Fibroblast of lung (primary cell): Measurements from ENCODE around the gene ZBTB16. TPM values are rescaled to one million over a fixed set of nuclear protein-coding genes. Genes with fewer than 3 reads are reported as not detected.

Experiments
- DNase-seq, 2 donors: peaks; one replicate each; pipeline versions ENCODE4 v3.0.0 to v3.0.0-alpha.2; 2010; ENCODE audit warnings: low read depth in 2 of 2
- H2AFZ ChIP-seq: 2 replicates; pipeline ENCODE4 v1.5.1; 2012; ENCODE audit warnings: low read length, control low read depth, inconsistent platforms
- H3K27ac ChIP-seq: 2 replicates; pipeline ENCODE4 v1.5.1; 2011; ENCODE audit warnings: low read length, control low read depth; ENCODE audit not compliant: insufficient read depth
- H3K27me3 ChIP-seq: 2 replicates; pipeline ENCODE4 v1.5.1; 2011; ENCODE audit warnings: mild to moderate bottlenecking, low read length; ENCODE audit not compliant: control insufficient read depth, insufficient read depth
- H3K36me3 ChIP-seq: 2 replicates; pipeline ENCODE4 v1.5.1; 2011; ENCODE audit warnings: low read length; ENCODE audit not compliant: control insufficient read depth, insufficient read depth
- H3K4me1 ChIP-seq: 2 replicates; pipeline ENCODE4 v1.5.1; 2011; ENCODE audit warnings: low read length; ENCODE audit not compliant: control insufficient read depth, insufficient read depth; ENCODE audit errors: extremely low read depth
- H3K4me2 ChIP-seq: 2 replicates; pipeline ENCODE4 v1.5.1; 2011; ENCODE audit warnings: low read length, control low read depth; ENCODE audit not compliant: insufficient read depth; ENCODE audit errors: extremely low read depth
- H3K4me3 ChIP-seq, 4 experiments: fragments of 200-600 bp in 1 of 4; sonication (generic) in 1 of 4; replicated peaks in 1 of 4; 2 replicates each; pipeline ENCODE4 v1.5.1; 2011 to 2016; ENCODE audit warnings: low read length in 4 of 4, low read depth in 3 of 4, mild to moderate bottlenecking in 3 of 4, control low read depth in 2 of 4, inconsistent platforms in 1 of 4, mixed read lengths in 1 of 4; ENCODE audit not compliant: insufficient read depth in 1 of 4; ENCODE audit errors: control extremely low read depth in 1 of 4
- H3K79me2 ChIP-seq: 2 replicates; pipeline ENCODE4 v1.5.1; 2012; ENCODE audit warnings: mild to moderate bottlenecking, low read length, inconsistent platforms; ENCODE audit not compliant: control insufficient read depth, insufficient read depth
- H3K9ac ChIP-seq: 2 replicates; pipeline ENCODE4 v1.5.1; 2011; ENCODE audit warnings: mild to moderate bottlenecking, low read length, control low read depth; ENCODE audit not compliant: insufficient read depth
- H3K9me3 ChIP-seq: 2 replicates; pipeline ENCODE4 v1.5.1; 2012; ENCODE audit warnings: low read depth, low read length; ENCODE audit not compliant: control insufficient read depth, insufficient read depth
- H4K20me1 ChIP-seq: 2 replicates; pipeline ENCODE4 v1.5.1; 2011; ENCODE audit warnings: low read length; ENCODE audit not compliant: control insufficient read depth, insufficient read depth; ENCODE audit errors: extremely low read depth
- EZH2 ChIP-seq: IDR thresholded peaks from 2 replicates; pipeline ENCODE4 v1.5.1; 2012; ENCODE audit warnings: low read length, control low read depth, mild to moderate bottlenecking; ENCODE audit errors: missing control alignments
- polyA plus RNA-seq, 2 donors: library from polyadenylated mRNA; depleted of rRNA in 1 of 2; stranded (reverse) in 1 of 2; unstranded in 1 of 2; fragments of >200 nt; gene quantifications; 2 replicates each; pipeline ENCODE4 v1.2.1, GENCODE V29; 2011 to 2012; ENCODE audit warnings: missing spikeins in 1 of 2
- total RNA-seq: library from RNA; depleted of rRNA; stranded (reverse); fragments of >200 nt; gene quantifications from 2 replicates; pipeline ENCODE4 v1.2.1, GENCODE V29; 2014
- TF ChIP-seq, protein P1 (sequence below), 2 donors: IDR thresholded peaks in 1 of 2; conservative IDR thresholded peaks in 1 of 2; 1 replicate in 1 of 2; 2 replicates in 1 of 2; pipeline ENCODE4 v1.5.1; 2011 to 2012; ENCODE audit warnings: low read length in 2 of 2, control low read depth in 1 of 2, inconsistent platforms in 1 of 2, low read depth in 1 of 2, mild to moderate bottlenecking in 1 of 2

The ZBTB16 gene
- total and polyA plus RNA-seq, 2 donors (not counting 1 experiment from before 2014, with no cell fraction given), result not detected

DNA sequence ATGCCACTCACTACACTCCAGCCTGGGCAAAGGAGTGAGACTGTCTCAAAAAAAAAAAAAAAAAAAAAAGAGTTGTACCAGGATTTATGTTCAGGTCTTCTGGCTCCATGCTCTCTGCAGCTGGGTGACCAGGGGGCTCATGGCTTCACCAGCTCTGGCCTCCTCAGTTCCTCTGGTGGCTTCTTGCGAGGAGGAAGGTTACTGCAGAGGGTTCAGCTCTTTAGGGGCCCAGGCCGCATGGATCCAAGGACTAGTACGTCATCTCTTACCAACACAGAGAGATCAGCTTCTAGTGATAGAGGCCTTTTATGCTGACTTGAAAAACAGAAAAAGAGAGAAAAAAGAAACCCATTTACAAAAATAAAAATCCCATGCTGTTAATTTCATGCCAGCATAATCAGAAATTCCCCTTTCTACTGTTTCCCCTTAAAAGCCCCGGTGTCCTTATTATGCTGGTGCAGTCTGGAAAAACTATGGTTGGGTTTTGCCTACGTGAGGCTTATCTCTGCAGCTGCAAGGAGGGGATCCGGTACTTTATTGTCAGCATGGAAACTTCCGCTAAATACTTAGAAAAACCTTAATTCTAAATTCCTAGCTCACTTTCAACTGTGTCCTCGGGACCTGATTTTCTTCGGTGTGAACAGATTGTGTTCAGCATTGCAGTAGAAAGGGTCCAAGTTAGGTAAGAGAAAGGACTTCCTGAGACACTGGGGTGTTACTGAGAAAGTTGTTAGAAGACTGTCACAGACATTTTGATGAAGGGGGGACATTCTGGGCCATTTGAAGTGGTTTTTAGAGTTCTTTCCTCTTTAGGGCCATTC lies 13.7 kb downstream of the ZBTB16 start:
- H3K27ac ChIP-seq, result no peak overlapping the region
- H4K20me1 ChIP-seq, result no peaks in the 10 kb centered on the region
- H3K27me3 ChIP-seq, result no peaks in the 10 kb centered on the region
- no peak overlapping the region for H2AFZ ChIP-seq
- DNase-seq, result no peak
- no peaks in the 10 kb centered on the region for H3K9me3 ChIP-seq
- TF ChIP-seq, protein P1, sequence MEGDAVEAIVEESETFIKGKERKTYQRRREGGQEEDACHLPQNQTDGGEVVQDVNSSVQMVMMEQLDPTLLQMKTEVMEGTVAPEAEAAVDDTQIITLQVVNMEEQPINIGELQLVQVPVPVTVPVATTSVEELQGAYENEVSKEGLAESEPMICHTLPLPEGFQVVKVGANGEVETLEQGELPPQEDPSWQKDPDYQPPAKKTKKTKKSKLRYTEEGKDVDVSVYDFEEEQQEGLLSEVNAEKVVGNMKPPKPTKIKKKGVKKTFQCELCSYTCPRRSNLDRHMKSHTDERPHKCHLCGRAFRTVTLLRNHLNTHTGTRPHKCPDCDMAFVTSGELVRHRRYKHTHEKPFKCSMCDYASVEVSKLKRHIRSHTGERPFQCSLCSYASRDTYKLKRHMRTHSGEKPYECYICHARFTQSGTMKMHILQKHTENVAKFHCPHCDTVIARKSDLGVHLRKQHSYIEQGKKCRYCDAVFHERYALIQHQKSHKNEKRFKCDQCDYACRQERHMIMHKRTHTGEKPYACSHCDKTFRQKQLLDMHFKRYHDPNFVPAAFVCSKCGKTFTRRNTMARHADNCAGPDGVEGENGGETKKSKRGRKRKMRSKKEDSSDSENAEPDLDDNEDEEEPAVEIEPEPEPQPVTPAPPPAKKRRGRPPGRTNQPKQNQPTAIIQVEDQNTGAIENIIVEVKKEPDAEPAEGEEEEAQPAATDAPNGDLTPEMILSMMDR (conservative IDR thresholded peaks at IDR 0.05 in 1 of 2, IDR thresholded peaks at IDR 0.05 in 1 of 2; ENCODE audit: low read depth in 1 of 2, low read length in 2 of 2), result no peak
- TF ChIP-seq EZH2, result no peak
- H3K4me2 ChIP-seq, result no peak overlapping the region
- H3K79me2 ChIP-seq, result no peaks in the 10 kb centered on the region
- H3K9ac ChIP-seq, result no peak overlapping the region
- no peaks in the 10 kb centered on the region for H3K4me1 ChIP-seq
- no peaks in the 10 kb centered on the region for H3K36me3 ChIP-seq
- H3K4me3 ChIP-seq, result no peak overlapping the region

DNA sequence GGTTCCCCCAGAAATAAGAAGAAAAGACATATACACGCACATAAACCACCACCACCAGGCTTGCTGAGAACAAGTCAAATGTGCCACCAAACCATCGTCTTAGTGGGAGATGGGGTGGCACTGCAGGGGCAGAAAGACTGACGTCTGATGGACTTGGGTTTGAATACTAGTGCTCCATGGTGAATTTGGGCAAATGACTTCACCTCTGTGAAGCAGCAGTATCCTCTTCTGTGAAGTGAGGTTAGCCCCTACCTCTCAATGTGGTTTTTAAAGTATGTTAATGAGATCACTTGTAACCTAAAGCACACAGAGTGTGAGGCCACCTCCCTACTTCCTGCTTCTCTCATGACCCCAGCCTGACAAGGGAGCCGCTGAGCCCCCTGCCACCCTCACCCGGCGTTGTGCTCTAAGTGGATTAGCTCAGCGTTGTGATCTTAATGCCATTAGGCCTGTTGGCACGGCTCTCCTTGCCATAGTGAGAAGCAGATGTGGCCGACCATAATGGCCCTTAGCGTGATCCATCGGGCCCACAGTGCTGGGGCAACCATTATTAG lies 14.4 kb downstream of the ZBTB16 start:
- H4K20me1 ChIP-seq, result no peaks in the 10 kb centered on the region
- H3K9me3 ChIP-seq, result no peaks in the 10 kb centered on the region
- no peak overlapping the region for H3K27ac ChIP-seq
- no peaks in the 10 kb centered on the region for H3K79me2 ChIP-seq
- no peak overlapping the region for H2AFZ ChIP-seq
- TF ChIP-seq, protein P1 (conservative IDR thresholded peaks at IDR 0.05 in 1 of 2, IDR thresholded peaks at IDR 0.05 in 1 of 2; ENCODE audit: low read depth in 1 of 2, low read length in 2 of 2), result no peak
- no peak for TF ChIP-seq EZH2
- H3K9ac ChIP-seq, result no peak overlapping the region
- no peak overlapping the region for H3K4me3 ChIP-seq
- DNase-seq, result no peak
- H3K4me2 ChIP-seq, result no peak overlapping the region
- no peaks in the 10 kb centered on the region for H3K4me1 ChIP-seq
- H3K36me3 ChIP-seq, result no peaks in the 10 kb centered on the region
- no peaks in the 10 kb centered on the region for H3K27me3 ChIP-seq

DNA sequence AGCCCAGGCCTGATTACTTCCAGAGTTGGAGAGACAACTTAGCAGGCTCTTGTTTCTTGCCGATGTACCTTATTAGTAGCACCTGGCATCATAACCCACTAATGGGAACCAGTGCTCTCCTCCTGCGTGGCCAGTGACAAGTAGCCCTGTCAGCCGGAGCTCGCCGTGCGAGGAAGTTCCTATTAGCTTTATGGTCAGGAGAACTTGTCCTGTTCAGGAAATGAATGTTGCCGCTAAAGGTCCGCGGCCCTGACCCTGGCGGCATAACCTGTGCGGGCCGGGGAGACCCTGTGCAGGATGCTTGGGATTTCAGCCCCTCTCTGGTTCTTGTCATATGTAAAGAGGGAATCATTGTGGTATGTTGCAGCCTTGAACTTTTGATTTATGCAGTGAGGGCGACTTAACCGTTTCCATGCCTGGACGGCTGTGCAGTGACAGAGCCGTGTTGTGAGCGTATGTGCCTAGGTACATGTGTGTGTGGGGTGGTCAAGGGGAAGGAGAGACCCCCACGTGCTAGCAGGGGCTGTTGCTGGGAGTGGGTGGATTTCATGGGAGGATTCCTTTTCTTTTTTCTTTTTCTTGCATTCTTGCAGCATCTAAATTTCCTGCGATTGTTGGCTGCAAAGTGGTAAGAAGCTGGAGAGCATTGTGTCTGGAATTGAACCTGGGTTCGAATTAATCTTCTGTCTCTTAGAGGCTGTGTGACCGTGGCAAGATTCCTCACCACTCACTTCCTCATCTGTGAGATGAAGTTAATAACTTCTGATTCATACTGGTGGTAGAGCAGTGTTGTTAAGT lies 15.2 kb downstream of the ZBTB16 start:
- H3K4me2 ChIP-seq, result no peak overlapping the region
- H3K27me3 ChIP-seq, result peaks cover under 1% of the 10 kb centered on the region
- TF ChIP-seq, protein P1 (conservative IDR thresholded peaks at IDR 0.05 in 1 of 2, IDR thresholded peaks at IDR 0.05 in 1 of 2; ENCODE audit: low read depth in 1 of 2, low read length in 2 of 2), result no peak
- no peak for TF ChIP-seq EZH2
- H3K27ac ChIP-seq, result no peak overlapping the region
- H3K9me3 ChIP-seq, result no peaks in the 10 kb centered on the region
- no peaks in the 10 kb centered on the region for H4K20me1 ChIP-seq
- no peaks in the 10 kb centered on the region for H3K79me2 ChIP-seq
- no peak overlapping the region for H2AFZ ChIP-seq
- H3K36me3 ChIP-seq, result no peaks in the 10 kb centered on the region
- no peak overlapping the region for H3K9ac ChIP-seq
- H3K4me1 ChIP-seq, result no peaks in the 10 kb centered on the region
- no peak for DNase-seq
- H3K4me3 ChIP-seq, result no peak overlapping the region
